Stimulated activated CD8-positive, alpha-beta memory T cell treated with anti-CD3 and anti-CD28 coated beads, Interleukin-2, amount 100 ng/mL, for 1 hour (primary cell): ENCODE measurements around the gene SMCO1.
"Not testable (repeated sequence)": the region's sequence is repeated elsewhere in the genome, so short reads cannot be mapped to it uniquely, and the experiment has no call there.

ENCODE experiments used
- DNase-seq, 2 donors: peaks; one replicate each; pipeline ENCODE4 v3.0.0-alpha.2; 2020; ENCODE audit warnings: low read depth in 2 of 2

The SMCO1 gene

DNA sequence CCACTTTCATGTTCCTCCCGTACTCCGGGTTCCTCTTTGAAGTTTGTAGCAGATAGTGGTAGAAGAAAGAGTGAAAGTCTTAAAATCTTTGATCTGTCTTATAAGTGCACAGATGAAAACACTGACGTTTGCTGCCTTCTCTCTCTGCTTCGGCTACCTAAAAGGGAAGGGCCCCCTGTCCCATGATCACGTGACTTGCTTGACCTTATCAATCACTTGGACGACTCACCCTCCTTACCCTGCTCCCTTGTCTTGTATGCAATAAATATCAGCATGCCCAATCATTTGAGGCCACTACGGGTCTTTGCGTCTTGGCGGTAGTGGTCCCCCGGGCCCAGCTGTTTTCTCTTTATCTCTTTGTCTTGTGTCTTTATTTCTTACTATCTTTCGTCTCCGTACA lies 6.1 kb upstream of the SMCO1 start:
- DNase-seq = not testable (repeated sequence)

DNA sequence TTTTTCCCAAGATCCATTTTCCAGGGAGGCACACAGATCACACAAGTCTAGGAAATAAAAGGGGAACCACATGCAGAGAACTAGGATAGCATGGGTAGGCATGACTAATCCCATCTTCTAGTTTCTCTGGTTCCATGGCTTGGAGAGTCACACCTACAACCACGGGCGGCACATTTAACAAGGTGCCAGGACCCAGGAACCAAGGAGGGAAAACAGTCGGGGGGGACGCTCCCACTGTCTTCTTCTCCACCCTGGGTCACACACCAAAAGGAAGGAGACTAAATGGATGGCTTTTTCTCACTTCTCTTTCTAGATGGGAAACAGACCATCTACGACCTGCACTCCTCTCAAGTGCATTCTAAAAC lies 4.6 kb upstream of the SMCO1 start:
- no peak for DNase-seq

DNA sequence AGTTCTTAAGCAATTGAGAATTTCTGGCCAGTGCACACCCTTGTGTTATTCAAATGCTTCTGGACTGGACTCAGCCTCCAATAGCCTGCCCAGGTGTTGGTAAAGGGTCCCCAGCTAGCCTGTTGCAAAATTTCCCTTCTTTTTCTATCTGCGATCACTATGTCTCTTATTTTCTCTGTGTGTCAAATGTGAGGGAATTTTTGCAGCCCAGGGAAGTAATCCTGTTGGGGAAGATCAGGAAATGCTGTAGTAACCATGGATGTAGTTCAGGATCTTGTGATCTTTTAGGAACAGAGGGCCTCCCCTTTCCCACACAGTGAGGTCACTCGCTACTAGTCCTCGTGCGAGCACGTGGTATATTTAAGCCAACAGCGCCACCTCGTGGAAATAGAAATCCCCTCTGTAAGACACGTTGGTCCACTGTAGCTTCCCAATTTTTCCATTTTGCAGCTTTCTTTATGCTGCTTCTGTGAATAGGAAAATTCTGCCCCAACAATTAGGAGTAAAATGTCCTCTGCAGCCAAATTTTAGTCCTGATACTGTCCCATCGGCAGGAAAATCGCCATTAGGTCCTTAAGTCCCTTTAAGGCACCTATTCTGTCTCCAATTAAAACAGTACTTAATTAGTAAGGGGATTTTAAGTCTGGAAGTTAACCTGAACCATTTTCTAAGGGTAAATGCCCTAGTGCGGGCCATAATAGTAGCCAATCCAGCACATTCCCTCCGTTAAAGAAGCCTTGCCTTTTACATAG lies 4.0 kb upstream of the SMCO1 start:
- peak in 1 of 2 donors; percentile 28 for DNase-seq

DNA sequence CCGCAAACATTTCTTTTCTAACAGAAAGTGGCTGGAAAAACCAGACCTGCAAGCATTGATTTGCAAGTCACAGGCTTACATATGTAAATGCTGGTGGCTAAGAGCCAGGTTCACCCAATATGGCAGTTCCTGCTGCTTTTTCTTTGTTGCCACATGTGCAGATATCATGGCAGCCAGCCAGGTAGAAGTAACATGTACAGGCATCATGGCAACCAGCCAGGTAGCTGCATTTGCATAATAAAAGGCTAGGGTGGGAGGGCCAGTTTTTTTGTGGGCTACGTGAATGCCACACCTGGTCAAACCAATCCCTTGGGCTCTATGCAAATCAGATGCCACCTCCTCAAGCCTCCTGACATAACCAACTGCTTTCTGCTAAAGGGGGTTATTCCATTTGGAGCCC lies 2.8 kb upstream of the SMCO1 start:
- DNase-seq = no peak

DNA sequence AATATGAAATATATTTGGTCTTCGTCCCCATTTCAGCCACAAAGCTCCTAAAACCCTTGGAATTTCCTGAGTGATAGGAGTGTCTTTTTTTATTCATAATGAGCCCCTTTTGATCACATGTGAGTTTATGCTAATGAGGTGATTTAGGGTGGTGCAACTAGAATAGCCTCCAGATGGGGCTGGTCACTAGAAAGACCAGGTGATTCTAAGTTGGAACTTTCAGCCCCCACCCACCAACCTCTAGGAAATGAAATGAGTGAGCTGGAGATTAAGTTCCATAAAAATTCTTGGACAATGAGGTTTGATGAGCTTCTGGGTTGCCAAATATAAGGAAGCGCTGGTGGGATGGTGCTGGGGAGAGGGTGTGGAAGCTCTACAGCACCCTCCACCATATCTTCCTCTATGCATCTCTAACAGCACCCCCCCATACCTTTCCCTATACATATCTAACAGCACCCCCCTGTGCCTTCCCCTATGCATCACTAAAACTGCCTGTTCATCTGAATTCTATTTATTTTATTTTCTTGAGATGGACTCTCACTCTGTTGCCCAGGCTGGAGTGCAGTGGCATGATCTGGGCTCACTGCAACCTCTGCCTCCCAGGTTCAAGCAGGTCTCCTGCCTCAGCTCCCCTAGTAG lies 2.1 kb upstream of the SMCO1 start:
- no peak for DNase-seq

DNA sequence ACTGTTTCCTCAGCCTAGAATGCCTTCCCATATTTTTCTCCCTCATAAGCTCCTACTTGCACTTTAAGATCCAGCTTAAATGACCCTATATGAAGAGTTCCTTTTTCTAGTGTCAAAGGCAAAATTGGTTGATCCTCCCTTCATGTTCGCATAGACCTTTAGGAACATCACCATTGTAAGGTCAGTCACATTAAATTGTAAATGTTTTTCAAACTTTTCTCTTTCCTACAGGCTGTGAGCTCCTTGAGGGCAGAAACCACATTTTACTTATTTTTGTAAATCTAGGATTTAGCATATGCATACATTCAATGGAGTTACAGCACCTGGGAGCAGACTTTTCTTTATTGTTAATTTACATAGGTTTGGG lies 813 bp downstream of the SMCO1 start:
- no peak for DNase-seq

DNA sequence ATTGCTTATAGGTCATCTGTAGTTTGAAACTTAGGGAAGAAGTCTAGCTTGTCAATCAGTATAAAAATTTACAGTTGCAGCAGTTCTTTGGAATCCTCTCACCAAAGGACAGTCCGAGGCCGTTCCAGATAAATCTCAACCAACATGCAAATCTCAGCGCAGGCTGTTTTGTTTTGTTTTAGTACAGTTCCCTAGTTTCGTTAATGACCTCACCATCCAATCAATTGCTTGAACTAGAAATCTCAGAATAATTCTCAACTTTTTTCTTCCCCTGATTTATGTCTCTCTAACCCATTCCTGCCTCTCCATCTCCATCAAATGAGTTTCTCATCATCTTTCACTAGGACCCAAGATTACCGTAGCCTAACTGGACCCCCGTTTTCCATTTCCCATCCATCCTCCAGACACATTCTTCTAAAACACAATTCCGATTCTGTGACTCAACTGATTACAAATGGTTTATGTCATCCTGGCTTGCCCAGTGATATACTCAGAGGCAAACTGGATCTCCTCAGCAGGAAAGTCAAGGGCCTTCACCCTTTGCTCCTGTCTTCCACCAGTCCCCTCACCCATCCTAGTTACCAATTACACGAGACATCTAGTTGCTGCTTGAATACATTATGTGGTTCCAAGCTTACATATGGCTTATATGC lies 1.3 kb downstream of the SMCO1 start:
- no peak for DNase-seq

DNA sequence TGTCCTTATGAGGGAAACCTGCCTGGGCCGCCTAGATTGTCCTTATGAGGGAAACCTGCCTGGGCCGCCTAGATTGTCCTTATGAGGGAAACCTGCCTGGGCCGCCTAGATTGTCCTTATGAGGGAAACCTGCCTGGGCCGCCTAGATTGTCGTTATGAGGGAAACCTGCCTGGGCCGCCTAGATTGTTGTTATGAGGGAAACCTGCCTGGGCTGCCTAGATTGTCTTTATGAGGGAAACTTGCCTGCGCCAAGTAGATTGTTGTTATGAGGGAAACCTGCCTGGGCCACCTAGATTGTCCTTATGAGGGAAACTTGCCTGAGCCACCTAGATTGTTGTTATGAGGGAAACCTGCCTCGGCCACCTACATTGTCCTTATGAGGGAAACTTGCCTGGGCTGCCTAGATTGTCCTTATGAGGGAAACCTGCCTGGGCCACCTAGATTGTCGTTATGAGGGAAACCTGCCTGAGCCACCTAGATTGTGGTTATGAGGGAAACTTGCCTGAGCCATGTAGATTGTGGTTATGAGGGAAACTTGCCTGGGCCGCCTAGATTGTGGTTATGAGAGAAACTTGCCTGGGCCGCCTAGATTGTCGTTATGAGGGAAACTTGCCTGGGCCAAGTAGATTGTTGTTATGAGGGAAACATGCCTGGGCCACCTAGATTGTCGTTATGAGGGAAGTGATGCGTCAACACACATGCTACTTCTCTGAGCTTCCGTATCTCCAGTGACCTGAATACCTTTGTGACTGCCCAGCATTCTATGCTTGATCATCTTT lies 3.3 kb downstream of the SMCO1 start:
- not testable (repeated sequence) for DNase-seq

DNA sequence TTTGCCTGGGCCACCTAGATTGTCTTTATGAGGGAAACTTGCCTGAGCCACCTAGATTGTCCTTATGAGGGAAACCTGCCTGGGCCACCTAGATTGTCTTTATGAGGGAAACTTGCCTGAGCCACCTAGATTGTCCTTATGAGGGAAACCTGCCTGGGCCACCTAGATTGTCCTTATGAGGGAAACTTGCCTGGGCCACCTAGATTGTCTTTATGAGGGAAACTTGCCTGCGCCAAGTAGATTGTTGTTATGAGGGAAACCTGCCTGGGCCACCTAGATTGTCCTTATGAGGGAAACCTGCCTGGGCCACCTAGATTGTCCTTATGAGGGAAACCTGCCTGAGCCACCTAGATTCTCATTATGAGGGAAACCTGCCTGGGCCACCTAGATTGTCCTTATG lies 4.0 kb downstream of the SMCO1 start:
- not testable (repeated sequence) for DNase-seq

DNA sequence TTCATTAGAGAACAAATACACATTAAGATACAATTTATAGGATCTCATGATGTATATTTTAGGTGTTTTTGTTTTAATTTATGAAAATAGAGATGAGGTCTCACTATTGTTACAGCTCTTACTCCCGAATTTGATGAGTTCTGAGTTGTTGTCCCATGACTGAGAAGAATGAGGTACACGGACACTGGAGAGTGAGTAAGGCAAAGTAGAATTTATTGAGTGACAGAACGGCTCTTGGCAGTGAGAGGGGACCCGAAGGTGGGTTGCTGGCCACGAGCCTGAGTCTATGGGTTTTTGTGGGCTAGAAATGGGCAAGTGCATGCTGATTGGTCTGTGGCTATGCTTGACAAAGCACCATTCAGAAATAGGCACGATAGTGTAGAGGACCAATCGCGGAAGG lies 8.5 kb downstream of the SMCO1 start:
- no peak for DNase-seq

DNA sequence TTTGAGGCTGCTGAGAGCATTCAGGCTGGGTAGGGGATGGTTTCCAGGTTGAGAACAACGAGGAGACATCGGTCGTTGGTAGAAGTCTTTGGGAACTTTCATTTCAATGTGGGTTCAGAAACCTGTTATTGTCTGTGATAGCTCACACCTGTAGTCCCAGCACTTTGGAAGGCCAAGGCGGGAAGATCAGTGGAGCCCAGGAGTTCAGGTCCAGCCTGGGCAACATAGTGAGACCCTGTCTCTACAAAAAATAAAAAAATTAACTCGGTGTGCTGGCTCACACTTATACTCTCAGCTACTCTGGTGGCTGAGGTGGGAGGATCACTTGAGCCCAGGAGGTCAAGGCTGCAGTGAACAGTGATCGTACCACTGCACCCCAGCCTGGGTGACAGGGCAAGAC lies 10.6 kb downstream of the SMCO1 start:
- DNase-seq = no peak

DNA sequence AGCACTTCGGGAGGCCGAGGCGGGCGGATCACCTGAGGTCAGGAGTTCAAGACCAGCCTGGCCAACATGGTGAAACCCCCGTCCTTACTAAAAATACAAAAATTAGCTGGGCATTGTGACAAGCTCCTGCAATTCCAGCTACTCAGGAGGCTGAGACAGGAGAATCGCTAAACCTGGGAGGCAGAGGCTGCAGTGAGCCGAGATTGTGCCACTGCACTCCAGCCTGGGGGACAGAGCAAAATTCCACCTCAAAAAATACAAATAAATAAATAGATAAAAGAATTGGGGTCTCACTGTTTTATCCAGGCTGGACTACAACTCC lies 11.1 kb downstream of the SMCO1 start:
- not testable (repeated sequence) for DNase-seq

DNA sequence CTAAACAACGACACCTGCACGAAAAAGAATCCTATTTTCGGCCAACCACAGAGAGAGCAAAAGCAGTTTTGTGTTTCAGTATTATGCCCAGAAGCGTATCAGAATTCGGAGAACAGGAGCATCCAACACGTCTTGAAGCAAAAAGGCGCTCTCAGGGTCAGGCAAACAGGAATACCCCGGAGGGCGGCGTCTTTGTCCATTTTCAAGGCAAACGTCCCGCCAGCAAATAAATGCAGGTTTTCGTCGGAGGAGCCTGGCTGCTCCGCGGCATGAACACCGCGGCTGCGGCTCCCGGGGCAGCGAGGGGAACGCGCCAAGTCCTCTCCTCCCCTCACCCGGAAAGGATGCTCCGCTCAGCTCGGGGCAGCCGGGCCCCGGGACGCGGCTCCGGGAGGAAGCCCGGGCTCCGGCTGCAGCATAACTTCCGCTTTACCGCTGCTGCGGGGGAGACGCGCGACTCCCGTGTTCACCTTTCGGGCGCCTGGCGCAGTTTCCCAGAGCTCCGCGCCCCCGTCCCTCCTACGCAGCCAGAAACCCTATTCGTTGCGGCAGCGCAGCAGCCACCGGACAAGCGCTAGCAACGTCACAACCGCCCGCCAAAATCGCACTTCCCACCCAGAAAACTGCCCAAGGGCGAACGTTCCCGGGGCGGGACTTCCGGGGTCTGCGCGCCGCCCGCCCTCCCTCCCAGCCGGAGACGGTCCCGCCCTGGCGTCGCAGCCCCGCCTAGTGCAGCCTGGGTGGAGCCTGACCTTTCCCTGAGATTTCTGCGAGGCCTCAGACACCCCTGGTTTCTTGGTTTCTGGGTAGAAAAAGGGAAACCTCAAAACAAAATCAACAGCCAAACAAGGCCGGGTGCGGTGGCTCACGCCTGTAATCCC lies 11.7 kb downstream of the SMCO1 start, which contains the start of gene RNF168:
RNF168 (minus strand) TSS at position 573 of the 881 bp plus-strand sequence. CDS start 595 bp downstream, outside the sequence.
- DNase-seq = peak; percentile 78 to 85

DNA sequence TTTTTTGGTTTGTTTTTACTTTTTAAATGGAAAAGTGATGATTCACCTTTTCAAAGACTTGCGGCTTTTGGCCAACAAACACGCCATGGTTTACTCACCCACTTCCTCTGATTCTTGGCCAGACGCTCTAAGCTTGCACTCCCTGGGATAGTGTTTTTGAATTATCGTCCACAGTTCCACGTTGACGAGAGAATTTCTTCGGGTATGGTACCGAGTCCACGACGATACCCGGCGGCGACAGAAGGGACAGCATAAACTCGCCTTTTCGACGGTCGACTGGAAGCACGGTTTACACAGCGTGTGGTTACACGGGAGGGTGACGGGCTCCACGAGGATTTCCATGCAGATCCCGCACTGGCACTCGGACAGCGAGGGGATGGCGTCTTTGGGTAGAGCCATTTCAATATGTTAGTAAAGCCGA lies 12.4 kb downstream of the SMCO1 start:
- peak; percentile 27 to 31 for DNase-seq

DNA sequence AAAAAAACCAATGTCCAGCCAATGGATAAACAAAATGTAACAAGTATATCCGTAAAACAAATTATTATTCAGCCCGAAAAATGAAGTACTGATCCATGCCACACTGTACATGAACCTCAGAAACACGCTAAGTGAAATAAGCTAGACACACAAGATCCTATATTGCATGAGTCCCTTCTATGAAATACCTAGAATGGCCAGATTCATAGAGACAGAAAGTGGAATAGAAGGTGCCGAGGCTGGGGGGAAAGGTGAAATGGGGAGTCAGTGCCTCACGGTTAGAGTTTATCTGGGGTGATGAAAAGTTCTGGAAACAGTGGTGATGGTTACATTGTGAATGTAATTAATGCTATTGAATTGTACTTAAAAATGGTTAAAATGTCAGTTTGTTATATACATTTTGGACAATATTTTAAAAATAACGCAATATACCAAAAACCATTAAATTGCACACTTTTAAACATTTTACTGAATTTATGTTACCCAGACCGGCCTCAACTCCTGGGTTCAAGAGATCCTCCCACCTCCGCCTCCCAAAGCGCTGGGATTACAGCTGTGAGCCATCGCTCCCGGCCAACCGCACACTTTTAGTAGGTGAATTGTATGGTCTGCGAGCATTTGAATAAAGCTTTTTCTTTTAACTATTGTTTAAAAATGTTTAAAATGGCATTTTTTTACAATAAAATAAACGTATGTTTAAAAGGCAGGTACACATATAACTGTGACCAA lies 13.7 kb downstream of the SMCO1 start:
- no peak for DNase-seq

DNA sequence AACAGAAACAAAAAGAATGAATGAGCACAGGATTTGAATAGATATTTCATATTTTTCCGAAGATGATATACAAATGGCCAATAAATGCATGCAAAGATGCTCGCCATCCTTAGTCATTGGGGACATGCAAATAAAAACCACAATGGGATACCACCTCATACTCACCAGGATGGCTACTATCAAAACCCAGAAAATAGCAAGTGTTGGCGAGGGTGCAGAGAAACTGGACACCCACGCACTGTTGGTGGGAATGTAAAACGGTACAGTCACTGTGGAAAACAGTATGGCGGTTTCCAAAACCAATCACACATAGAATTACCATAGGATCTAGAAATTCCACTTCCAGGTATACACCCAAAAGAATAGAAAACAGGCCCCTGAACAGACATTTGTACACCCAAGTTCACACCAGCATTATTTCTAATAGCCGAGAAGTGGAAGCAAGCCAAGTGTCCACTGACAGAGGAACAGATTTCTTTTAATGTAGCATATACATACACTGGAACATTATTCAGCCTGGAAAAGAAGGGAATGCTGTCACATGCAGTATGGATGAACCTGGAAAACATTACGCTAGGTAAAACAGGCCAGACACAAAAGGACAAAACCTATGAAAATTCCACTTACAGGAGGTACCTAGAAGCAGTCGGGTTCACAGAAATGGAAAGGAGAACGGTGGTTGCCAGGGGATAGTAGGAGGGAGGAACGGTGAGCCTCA lies 15.2 kb downstream of the SMCO1 start:
- no peak for DNase-seq

DNA sequence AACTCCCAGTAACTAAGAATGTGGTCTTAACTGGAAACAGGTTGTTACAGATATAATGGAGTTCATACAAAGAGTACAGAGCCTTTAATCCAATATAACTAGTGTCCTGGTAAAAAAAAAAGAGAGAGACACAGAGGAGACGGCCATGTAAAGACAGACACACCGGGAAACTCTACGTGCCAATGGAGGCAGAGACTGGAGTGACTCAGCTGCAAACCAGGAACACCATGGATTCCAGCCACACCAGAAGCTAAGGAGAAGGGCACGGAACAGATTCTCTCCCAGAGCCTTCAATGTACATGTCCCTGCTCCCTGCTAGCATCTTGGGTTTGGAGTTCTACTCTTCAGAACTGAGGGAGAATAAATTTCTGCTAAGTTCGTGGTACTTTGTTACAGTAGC lies 16.1 kb downstream of the SMCO1 start:
- no peak for DNase-seq

DNA sequence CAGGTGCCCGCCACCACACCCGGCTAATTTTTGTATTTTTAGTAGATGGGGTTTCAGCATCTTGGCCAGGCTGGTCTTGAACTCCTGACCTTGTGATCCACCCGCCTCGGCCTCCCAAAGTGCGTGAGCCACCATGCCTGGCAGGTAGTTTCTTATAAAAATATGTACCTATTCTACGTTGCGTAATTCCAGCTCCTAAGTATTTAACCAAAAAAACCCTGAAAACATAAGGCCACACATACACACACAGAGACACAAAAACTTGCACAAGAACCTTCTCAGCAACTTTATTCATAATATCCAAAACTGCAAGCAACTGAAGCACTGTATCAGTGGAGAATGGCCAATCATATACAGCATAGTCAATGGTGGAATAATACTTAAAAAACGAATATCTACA lies 16.8 kb downstream of the SMCO1 start:
- no peak for DNase-seq

DNA sequence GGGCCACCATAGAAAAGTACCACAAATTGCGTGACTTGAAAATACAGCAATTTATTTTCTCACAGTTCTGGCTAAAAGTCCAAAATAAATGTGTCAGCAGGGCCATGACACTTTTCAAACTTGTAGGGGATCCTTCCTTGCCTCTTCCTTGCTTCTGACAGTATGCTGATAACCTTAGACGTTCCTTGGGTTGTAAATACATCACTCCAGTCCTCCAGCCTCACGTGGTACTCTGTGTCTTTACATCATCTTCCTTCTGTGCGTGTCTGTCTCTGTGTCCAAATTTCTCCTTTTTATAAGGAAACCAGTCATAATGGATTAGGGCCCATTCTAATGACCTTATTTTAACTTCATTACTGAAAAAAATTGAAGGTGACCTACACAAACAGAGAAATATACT lies 19.0 kb downstream of the SMCO1 start:
- DNase-seq = no peak

DNA sequence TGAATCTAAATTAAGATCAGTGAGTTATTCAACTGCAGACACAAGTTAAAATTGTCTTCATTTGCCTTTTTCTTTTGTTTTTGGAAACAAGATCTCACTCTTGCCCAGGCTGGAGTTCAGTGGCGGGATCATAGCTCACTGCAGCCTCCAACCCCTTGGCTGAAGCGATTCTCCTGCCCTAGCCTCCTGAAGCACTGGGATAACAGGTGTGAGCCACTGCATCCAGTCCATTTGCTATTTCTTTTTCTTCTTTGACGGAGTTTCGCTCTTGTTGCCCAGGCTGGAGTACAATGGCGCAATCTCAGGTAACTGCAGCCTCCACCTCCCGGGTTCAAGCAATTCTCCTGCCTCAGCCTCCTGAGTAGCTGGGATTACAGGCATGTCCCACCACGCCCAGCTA lies 21.9 kb downstream of the SMCO1 start:
- DNase-seq = no peak
